Osteocyte (in vitro differentiated cells): ENCODE measurements around the gene MEF2C. TPM values are rescaled to one million over a fixed set of nuclear protein-coding genes. Genes with fewer than 3 reads are reported as not detected.

Source experiments
- DNase-seq: peaks from one replicate; pipeline ENCODE4 v3.0.0; 2021; ENCODE audit warnings: mixed read lengths; ENCODE audit not compliant: unreplicated experiment; ENCODE audit errors: extremely low spot score
- H3K27ac Mint-ChIP-seq: one replicate; pipeline ENCODE4 v1.8.0; 2021; ENCODE audit warnings: mild to moderate bottlenecking, mixed read lengths; ENCODE audit not compliant: unreplicated experiment
- H3K27me3 Mint-ChIP-seq: one replicate; pipeline ENCODE4 v1.8.0; 2021; ENCODE audit warnings: mixed read lengths; ENCODE audit not compliant: unreplicated experiment
- H3K36me3 Mint-ChIP-seq: one replicate; pipeline ENCODE4 v1.8.0; 2021; ENCODE audit warnings: mixed read lengths; ENCODE audit not compliant: unreplicated experiment
- H3K4me1 Mint-ChIP-seq: one replicate; pipeline ENCODE4 v1.8.0; 2021; ENCODE audit warnings: mixed read lengths; ENCODE audit not compliant: unreplicated experiment
- H3K4me3 Mint-ChIP-seq: one replicate; pipeline ENCODE4 v1.8.0; 2021; ENCODE audit warnings: mild to moderate bottlenecking, moderate library complexity, mixed read lengths; ENCODE audit not compliant: unreplicated experiment
- H3K9me3 Mint-ChIP-seq: one replicate; pipeline ENCODE4 v1.8.0; 2021; ENCODE audit warnings: mixed read lengths; ENCODE audit not compliant: unreplicated experiment
- CTCF ChIP-seq: fragments of 200-600 bp; sonication (generic); IDR thresholded peaks from 2 replicates; pipeline ENCODE4 v1.5.0; 2021; ENCODE audit warnings: antibody characterized with exemption, mild to moderate bottlenecking, moderate library complexity
- total RNA-seq: library from RNA; stranded (reverse); gene quantifications from 2 replicates; pipeline ENCODE4 v1.2.1, GENCODE V29; 2021

Gene MEF2C
- total RNA-seq, 1 donor from 2014 or later = 9.4 TPM

DNA sequence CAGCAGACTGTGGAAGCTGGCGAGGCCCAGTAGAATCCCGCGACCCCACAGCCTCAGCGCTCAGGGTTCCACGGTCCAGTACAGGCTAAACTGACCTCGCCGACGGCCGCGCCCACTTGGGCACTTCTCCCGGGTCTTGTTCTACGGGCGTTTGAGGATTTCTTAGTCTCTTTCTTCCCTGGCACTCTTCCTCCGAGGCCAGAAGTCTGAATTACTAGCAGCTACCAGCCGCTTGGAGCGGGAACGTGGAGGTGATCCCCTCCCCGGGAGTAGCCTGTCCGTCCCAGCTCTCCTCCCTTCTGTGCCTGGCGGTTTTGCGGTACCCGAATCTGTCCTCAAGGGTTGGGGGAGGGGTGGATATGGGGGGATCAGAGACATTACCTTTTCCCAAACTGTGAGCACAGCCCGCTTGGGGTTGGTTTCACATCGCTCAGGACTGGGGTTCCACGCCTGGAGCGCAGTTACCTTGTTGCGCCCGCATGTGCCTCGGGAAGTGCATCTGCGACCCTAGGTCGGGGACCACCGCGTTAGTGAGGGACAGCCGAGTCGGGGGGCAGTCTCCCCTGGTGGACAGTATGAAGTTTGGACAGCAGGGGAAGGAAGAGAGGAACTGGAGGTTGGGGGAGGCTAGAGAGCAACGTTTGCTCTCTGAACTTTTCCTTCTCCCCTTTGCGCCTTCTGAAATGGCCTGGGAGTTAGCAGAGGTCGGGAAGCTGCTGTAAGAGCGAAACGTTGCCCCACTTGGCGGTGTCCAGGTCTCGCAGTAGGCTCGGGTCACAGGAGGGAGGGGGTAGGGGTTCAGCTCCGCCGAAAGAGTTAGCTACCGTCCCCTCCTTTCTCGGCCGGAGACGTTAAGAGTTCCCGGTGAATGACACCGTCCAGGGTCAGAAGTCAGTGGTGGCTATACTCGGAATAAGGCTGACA is 190.8 kb downstream of the MEF2C start:
- H3K4me3 Mint-ChIP-seq = no peak overlapping the region
- H3K27ac Mint-ChIP-seq = no peak overlapping the region
- no peaks in the 10 kb centered on the region for H3K9me3 Mint-ChIP-seq
- peaks cover 95% of the 10 kb centered on the region for H3K27me3 Mint-ChIP-seq
- DNase-seq = no peak
- peaks cover 36% of the 10 kb centered on the region for H3K4me1 Mint-ChIP-seq
- no peaks in the 10 kb centered on the region for H3K36me3 Mint-ChIP-seq
- no peak for TF ChIP-seq CTCF

DNA sequence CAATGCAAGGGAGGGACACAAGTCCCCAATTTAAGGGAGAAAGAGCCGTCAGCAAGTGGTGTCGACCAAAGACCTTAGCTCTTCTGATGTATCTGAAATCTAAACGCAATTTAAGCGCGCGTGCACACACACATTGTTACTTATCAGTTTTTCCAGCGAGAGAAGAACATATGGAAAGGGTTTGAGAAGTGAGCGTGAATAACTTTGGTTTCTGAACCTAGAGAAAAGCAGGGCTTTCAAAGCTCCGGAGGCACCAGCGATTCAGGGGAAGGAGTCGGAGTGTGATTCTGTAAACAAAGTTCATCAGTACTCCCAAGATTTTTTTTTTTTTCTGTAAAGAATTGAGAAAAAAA is 191.8 kb downstream of the MEF2C start:
- Mint-ChIP-seq H3K27ac (no peak overlapping the region), H3K4me3 (peak overlapping the region; percentile 76), H3K9me3 (no peaks in the 10 kb centered on the region), H3K36me3 (no peaks in the 10 kb centered on the region), H3K4me1 (peaks cover 36% of the 10 kb centered on the region), H3K27me3 (peaks cover 97% of the 10 kb centered on the region)
- no peak for TF ChIP-seq CTCF
- DNase-seq = no peak

DNA sequence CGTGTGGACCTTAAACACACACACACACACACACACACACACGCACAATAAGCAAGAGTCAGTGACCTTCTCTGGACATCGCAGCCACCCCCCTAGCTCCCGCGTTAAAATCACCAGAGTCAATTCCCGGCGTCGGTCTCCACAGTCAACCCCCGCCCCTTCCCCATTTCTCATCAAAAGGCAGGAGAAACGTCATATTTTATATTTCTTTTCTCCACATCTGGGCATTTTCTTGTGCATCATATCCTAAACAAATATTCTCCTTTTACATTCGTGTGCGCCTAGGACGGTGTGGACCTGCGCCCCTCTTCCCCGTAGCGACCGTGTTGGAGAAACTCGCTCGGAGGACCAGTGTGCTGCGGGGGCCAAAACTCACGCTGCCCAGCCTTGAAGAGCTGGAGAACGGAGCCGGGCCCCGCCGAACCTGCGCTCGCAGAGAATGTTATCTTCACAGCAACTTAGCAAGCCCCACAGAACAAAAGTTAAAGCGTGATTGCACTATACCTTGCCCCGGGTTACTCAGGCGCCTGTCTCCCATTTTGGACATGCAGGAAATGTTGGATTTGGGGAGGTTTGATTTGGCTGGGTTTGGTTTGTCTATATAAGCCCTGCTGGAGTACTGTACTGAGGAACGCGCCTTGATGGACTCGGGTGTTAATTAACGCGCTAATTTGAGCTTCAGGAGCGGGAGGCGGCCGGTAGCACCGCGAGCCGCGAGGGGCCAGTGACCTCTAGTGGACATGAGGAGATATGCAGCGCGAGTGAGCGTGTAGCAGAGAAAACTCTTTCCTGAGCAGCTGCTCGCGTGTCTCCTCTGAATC is 192.4 kb downstream of the MEF2C start:
- Mint-ChIP-seq H3K4me1 (peaks cover 36% of the 10 kb centered on the region), H3K36me3 (no peaks in the 10 kb centered on the region), H3K27ac (no peak overlapping the region), H3K4me3 (peak overlapping the region; percentile 76), H3K27me3 (peaks cover 97% of the 10 kb centered on the region), H3K9me3 (no peaks in the 10 kb centered on the region)
- DNase-seq = no peak
- TF ChIP-seq CTCF = peak; percentile 99

- no peak for TF ChIP-seq CTCF
- peaks cover 97% of the 10 kb centered on the region for H3K27me3 Mint-ChIP-seq
- DNase-seq = no peak
- H3K4me3 Mint-ChIP-seq = peak overlapping the region; percentile 76
- no peak overlapping the region for H3K27ac Mint-ChIP-seq
- no peaks in the 10 kb centered on the region for H3K9me3 Mint-ChIP-seq
- no peaks in the 10 kb centered on the region for H3K36me3 Mint-ChIP-seq
- H3K4me1 Mint-ChIP-seq = peaks cover 34% of the 10 kb centered on the region
Observed at GRCh38 chr5:88689668-88690408, 193.1 kb downstream of the MEF2C start.
